ENCODE data around the gene KCNQ2.
"Not testable (repeated sequence)": the region's sequence is repeated elsewhere in the genome, so short reads cannot be mapped to it uniquely, and the experiment has no call there.

The KCNQ2 gene

GRCh38 chr20:63483834-63484233, 11.4 kb upstream of the KCNQ2 start:
- Histone ChIP-seq H3K79me2 (ENCODE audit: insufficient read depth, low read length) (no peaks in the 10 kb centered on the region), H3K4me2 (ENCODE audit: insufficient read depth, low read length) (no peak overlapping the region), H3K9ac (ENCODE audit: low read depth, low read length) (no peak overlapping the region), H3K4me3 (ENCODE audit: low read depth in 1 of 2, low read length in 2 of 2) (no peak overlapping the region), H2AFZ (ENCODE audit: low read depth, low read length) (no peak overlapping the region), H3K27me3 (ENCODE audit: insufficient read depth, low read length, poor library complexity) (no peaks in the 10 kb centered on the region), H4K20me1 (ENCODE audit: insufficient read depth, low read length) (peaks cover 5% of the 10 kb centered on the region; the same call in 1 of the 2 replicates), H3K4me1 (ENCODE audit: insufficient read depth, low read length) (no peaks in the 10 kb centered on the region), H3K36me3 (ENCODE audit: insufficient read depth, low read length) (no peaks in the 10 kb centered on the region), H3K9me3 (ENCODE audit: insufficient read depth, low read length, severe bottlenecking) (no peaks in the 10 kb centered on the region), H3K27ac (ENCODE audit: low read length) (no peak overlapping the region)
- no peak for DNase-seq
- TF ChIP-seq, protein P1, sequence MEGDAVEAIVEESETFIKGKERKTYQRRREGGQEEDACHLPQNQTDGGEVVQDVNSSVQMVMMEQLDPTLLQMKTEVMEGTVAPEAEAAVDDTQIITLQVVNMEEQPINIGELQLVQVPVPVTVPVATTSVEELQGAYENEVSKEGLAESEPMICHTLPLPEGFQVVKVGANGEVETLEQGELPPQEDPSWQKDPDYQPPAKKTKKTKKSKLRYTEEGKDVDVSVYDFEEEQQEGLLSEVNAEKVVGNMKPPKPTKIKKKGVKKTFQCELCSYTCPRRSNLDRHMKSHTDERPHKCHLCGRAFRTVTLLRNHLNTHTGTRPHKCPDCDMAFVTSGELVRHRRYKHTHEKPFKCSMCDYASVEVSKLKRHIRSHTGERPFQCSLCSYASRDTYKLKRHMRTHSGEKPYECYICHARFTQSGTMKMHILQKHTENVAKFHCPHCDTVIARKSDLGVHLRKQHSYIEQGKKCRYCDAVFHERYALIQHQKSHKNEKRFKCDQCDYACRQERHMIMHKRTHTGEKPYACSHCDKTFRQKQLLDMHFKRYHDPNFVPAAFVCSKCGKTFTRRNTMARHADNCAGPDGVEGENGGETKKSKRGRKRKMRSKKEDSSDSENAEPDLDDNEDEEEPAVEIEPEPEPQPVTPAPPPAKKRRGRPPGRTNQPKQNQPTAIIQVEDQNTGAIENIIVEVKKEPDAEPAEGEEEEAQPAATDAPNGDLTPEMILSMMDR (IDR thresholded peaks at IDR 0.05; ENCODE audit: borderline replicate concordance, extremely low read depth, low read length, poor library complexity, severe bottlenecking), result no peak
- no peak for TF ChIP-seq EZH2 (IDR thresholded peaks at IDR 0.05; ENCODE audit: borderline replicate concordance, low read depth, low read length, severe bottlenecking)
- no peak for ATAC-seq (ENCODE audit: insufficient read depth, low read depth)

- Histone ChIP-seq H3K27ac (ENCODE audit: low read length) (no peak overlapping the region), H3K4me1 (ENCODE audit: insufficient read depth, low read length) (no peaks in the 10 kb centered on the region), H3K9me3 (ENCODE audit: insufficient read depth, low read length, severe bottlenecking) (no peaks in the 10 kb centered on the region), H3K27me3 (ENCODE audit: insufficient read depth, low read length, poor library complexity) (peaks cover 2% of the 10 kb centered on the region), H3K36me3 (ENCODE audit: insufficient read depth, low read length) (no peaks in the 10 kb centered on the region), H3K4me3 (ENCODE audit: low read depth in 1 of 2, low read length in 2 of 2) (no peak overlapping the region), H4K20me1 (ENCODE audit: insufficient read depth, low read length) (peaks cover 13% of the 10 kb centered on the region; the same call in 1 of the 2 replicates), H3K4me2 (ENCODE audit: insufficient read depth, low read length) (no peak overlapping the region), H3K9ac (ENCODE audit: low read depth, low read length) (no peak overlapping the region), H2AFZ (ENCODE audit: low read depth, low read length) (no peak overlapping the region), H3K79me2 (ENCODE audit: insufficient read depth, low read length) (no peaks in the 10 kb centered on the region)
- no peak for DNase-seq
- no peak for TF ChIP-seq EZH2 (IDR thresholded peaks at IDR 0.05; ENCODE audit: borderline replicate concordance, low read depth, low read length, severe bottlenecking)
- TF ChIP-seq, protein P1 (IDR thresholded peaks at IDR 0.05; ENCODE audit: borderline replicate concordance, extremely low read depth, low read length, poor library complexity, severe bottlenecking), result no peak
- ATAC-seq (ENCODE audit: insufficient read depth, low read depth), result no peak
Measured at GRCh38 chr20:63482021-63482587, 9.6 kb upstream of the KCNQ2 start.

DNA sequence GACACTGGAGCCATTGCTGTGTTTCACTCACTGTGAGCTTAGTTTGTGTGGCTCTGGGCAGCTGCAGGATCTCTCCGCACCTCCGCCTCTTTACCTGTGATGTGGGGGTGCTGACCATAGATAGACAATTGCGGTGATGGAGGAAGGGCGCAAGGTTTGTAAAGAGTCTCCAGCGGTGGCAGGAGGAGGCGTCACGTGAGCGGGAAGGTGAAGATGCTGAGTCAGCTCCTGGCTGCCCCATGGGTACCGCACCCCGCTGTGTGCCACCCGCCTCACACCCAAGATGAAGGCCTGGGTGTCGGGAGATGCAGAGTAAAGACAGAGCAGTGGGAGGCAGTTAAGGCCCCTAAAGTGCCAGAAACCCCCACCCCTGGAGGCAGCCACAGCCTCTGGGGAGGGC, 9.0 kb upstream of the KCNQ2 start:
- ATAC-seq (ENCODE audit: insufficient read depth, low read depth), result no peak
- H3K4me3 ChIP-seq (ENCODE audit: low read depth in 1 of 2, low read length in 2 of 2), result no peak overlapping the region
- DNase-seq, result no peak
- H3K27me3 ChIP-seq (ENCODE audit: insufficient read depth, low read length, poor library complexity), result peaks cover 3% of the 10 kb centered on the region
- peaks cover 13% of the 10 kb centered on the region; the same call in 1 of the 2 replicates for H4K20me1 ChIP-seq (ENCODE audit: insufficient read depth, low read length)
- H3K79me2 ChIP-seq (ENCODE audit: insufficient read depth, low read length), result no peaks in the 10 kb centered on the region
- H3K9me3 ChIP-seq (ENCODE audit: insufficient read depth, low read length, severe bottlenecking), result no peaks in the 10 kb centered on the region
- H3K36me3 ChIP-seq (ENCODE audit: insufficient read depth, low read length), result no peaks in the 10 kb centered on the region
- H3K9ac ChIP-seq (ENCODE audit: low read depth, low read length), result no peak overlapping the region
- no peak overlapping the region for H3K27ac ChIP-seq (ENCODE audit: low read length)
- no peak overlapping the region for H2AFZ ChIP-seq (ENCODE audit: low read depth, low read length)
- TF ChIP-seq EZH2 (IDR thresholded peaks at IDR 0.05; ENCODE audit: borderline replicate concordance, low read depth, low read length, severe bottlenecking), result no peak
- TF ChIP-seq, protein P1 (IDR thresholded peaks at IDR 0.05; ENCODE audit: borderline replicate concordance, extremely low read depth, low read length, poor library complexity, severe bottlenecking), result no peak
- H3K4me2 ChIP-seq (ENCODE audit: insufficient read depth, low read length), result no peak overlapping the region
- H3K4me1 ChIP-seq (ENCODE audit: insufficient read depth, low read length), result no peaks in the 10 kb centered on the region

DNA sequence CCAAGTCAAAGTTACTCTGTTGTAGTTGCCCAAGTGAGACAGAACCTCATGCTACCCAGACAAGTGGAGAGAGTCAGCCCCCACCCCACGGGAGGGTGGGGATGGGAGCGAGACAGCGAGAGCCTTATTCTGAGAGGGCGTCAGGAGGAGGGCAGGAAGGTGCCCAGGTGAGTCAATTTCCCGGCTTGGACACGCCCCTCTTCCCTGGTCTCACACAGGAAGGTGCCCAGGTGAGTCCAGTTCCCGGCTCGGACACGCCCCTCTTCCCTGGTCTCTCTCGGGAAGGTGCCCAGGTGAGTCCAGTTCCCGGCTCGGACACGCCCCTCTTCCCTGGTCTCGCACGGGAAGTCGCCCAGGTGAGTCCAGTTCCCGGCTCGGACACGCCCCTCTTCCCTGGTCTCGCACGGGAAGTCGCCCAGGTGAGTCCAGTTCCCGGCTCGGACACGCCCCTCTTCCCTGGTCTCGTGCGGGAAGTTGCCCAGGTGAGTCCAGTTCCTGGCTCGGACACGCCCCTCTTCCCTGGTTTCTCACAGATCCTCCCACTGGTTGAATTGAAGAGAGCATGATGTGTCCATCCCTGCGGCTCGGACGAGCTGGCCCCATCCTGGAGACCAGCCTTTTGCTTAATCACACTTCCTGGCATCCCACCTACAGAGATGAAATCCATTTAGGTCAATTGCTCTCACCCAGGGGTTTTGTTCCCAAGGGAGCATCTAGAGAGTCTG, 7.4 kb upstream of the KCNQ2 start:
- not testable (repeated sequence) for H3K36me3 ChIP-seq (ENCODE audit: insufficient read depth, low read length); H3K27me3 ChIP-seq (ENCODE audit: insufficient read depth, low read length, poor library complexity); H3K27ac ChIP-seq (ENCODE audit: low read length); H3K9me3 ChIP-seq (ENCODE audit: insufficient read depth, low read length, severe bottlenecking); H3K79me2 ChIP-seq (ENCODE audit: insufficient read depth, low read length); H3K4me2 ChIP-seq (ENCODE audit: insufficient read depth, low read length); H3K4me3 ChIP-seq (ENCODE audit: low read depth in 1 of 2, low read length in 2 of 2); ATAC-seq (ENCODE audit: insufficient read depth, low read depth); H3K9ac ChIP-seq (ENCODE audit: low read depth, low read length); H3K4me1 ChIP-seq (ENCODE audit: insufficient read depth, low read length); DNase-seq; H2AFZ ChIP-seq (ENCODE audit: low read depth, low read length)
- peaks cover 13% of the 10 kb centered on the region; the same call in 1 of the 2 replicates for H4K20me1 ChIP-seq (ENCODE audit: insufficient read depth, low read length)

Measured in DND-41 (cell line).